Activated CD4-positive, CD25-positive, alpha-beta regulatory T cell treated with anti-CD3 and anti-CD28 coated beads, Interleukin-2, amount 50 U/mL, for 16 hours (primary cell): ENCODE measurements around the gene GALR1.

ENCODE experiments used
- DNase-seq: peaks from one replicate; pipeline ENCODE4 v3.0.0-alpha.2; 2020; ENCODE audit warnings: low read depth, low spot score

The GALR1 gene

DNA sequence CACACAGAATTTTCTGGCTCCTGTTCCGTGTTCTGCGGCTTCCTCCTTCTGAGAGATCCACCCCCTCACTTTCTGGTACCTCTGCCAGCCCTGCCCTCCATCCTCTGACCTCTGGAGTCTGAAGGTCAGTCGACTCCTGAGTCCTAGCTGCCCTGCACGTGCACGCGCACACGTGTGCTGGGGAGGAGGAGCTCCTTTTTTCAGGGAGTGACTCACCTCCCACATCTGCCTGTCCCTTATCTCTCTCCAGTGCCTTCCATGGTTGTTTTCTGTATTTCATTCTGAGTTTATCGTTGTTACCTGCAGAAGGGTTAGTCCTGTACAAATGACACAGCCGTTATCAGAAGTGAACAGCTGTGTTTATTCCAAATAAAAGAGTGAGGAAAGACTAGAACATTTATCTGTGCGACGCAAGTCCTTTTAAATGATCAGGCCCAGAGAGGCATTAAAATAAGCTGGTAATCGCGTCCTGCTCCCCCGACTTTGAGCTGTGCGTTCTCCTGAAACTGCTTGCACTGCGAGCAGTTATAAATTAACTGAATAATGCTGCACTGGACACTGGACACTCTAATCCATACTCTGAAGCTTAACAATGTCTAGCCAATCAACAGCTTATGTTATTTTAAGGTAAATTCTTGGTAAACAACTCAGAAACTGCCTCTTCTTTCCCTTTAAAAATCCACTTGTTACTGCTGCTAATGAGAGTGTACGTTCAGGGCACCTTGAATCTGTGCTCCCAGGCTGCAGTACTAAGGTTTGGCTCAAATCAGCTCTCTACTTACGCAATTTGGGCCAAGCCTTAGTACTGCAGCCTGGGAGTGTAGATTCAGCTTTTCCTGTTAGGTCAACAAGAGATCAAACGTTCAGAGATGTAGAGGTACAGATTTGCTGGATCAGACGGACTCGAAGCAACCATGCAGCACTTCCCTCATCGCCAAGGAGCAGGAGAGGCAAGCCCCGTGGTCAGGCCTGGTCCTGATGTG, 72.5 kb downstream of the GALR1 start:
- no peak for DNase-seq

DNA sequence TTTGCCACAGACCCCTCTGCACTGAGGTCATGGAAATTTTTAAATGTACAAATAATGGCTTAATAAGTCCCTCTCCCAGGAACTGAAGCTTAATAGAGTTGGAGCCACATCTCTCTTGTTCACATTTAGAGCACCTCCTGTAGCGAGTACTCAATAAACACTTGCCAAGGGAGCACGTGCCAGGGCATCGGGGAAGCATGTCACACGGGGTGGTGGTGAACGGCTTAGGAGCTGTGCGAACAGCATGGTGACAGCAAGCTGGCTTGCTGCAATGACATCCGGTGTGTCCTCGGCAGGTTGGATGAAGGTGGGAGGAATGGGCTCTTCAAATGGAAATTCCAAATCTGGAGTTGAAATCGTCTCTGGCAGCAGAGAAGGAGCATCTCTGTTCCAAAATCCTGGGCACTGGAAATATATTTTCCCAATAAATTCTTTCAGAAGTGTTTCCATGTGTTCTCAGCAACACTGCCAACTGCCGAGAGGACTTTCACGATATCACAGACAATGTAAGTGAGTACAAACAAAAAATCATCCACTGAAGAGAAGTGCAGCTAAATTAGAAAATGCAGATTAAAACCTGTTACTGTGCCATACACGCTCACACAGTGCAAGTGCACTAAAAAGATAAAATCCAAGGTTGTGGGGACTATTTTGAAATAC, 74.1 kb downstream of the GALR1 start:
- DNase-seq, result no peak
